ENCODE data around the gene NMB.

- TF ChIP-seq EZH2 (IDR thresholded peaks at IDR 0.05; ENCODE audit: low read length, unreplicated experiment) = no peak
- TF ChIP-seq CTCF (conservative IDR thresholded peaks at IDR 0.05; ENCODE audit: low read depth, low read length) = no peak
Observed at GRCh38 chr15:84647726-84648125, 10.3 kb downstream of the NMB start.
